T-helper 1 cell treated with Interleukin-12 subunit alpha and Interleukin-12 subunit beta and Interleukin-4 antibody, amounts not matched to agents 30 μg/mL and 1 μg/mL, for 36 hours (primary cell): ENCODE data around the gene PHPT1.
"Not testable (repeated sequence)": the region's sequence is repeated elsewhere in the genome, so short reads cannot be mapped to it uniquely, and the experiment has no call there.

Experiments used
- H3K27ac Mint-ChIP-seq: one replicate; pipeline ENCODE4 v1.8.0; 2021; ENCODE audit warnings: mild to moderate bottlenecking, mixed read lengths
- H3K27me3 Mint-ChIP-seq: one replicate; pipeline ENCODE4 v1.8.0; 2021; ENCODE audit warnings: low read depth, mixed read lengths
- H3K36me3 Mint-ChIP-seq: one replicate; pipeline ENCODE4 v1.8.0; 2021; ENCODE audit warnings: low read depth, mixed read lengths
- H3K4me1 Mint-ChIP-seq: one replicate; pipeline ENCODE4 v1.8.0; 2021; ENCODE audit warnings: low read depth, mixed read lengths
- H3K4me3 Mint-ChIP-seq: one replicate; pipeline ENCODE4 v1.8.0; 2021; ENCODE audit warnings: mild to moderate bottlenecking, moderate library complexity, mixed read lengths
- H3K9me3 Mint-ChIP-seq: one replicate; pipeline ENCODE4 v1.8.0; 2021; ENCODE audit warnings: mixed read lengths

The PHPT1 gene

GRCh38 chr9:136839229-136840139 is 9.7 kb upstream of the PHPT1 start:
- Mint-ChIP-seq H3K27ac (no peak overlapping the region), H3K27me3 (no peaks in the 10 kb centered on the region), H3K4me3 (peak overlapping the region; percentile 31), H3K36me3 (peaks cover 3% of the 10 kb centered on the region), H3K9me3 (no peaks in the 10 kb centered on the region), H3K4me1 (peaks cover 5% of the 10 kb centered on the region)

GRCh38 chr9:136840140-136840876 is 8.9 kb upstream of the PHPT1 start:
- Mint-ChIP-seq H3K4me1 (peaks cover 5% of the 10 kb centered on the region), H3K27me3 (peaks cover 2% of the 10 kb centered on the region), H3K27ac (peak overlapping the region; percentile 71), H3K9me3 (no peaks in the 10 kb centered on the region), H3K4me3 (peak overlapping the region; percentile 31), H3K36me3 (peaks cover 3% of the 10 kb centered on the region)

- H3K9me3 Mint-ChIP-seq: no peaks in the 10 kb centered on the region
- H3K4me3 Mint-ChIP-seq: no peak overlapping the region
Observed at GRCh38 chr9:136840877-136841645, 8.1 kb upstream of the PHPT1 start.

GRCh38 chr9:136841646-136842379 is 7.4 kb upstream of the PHPT1 start:
- not testable (repeated sequence) for H3K9me3 Mint-ChIP-seq, H3K36me3 Mint-ChIP-seq, H3K27me3 Mint-ChIP-seq, H3K4me1 Mint-ChIP-seq
- Mint-ChIP-seq H3K27ac (peak overlapping the region; percentile 78), H3K4me3 (peak overlapping the region; percentile 80)

More at GRCh38 chr9:136840877-136841645, 8.1 kb upstream of the PHPT1 start:
- Mint-ChIP-seq H3K36me3 (peaks cover 3% of the 10 kb centered on the region), H3K4me1 (peaks cover 5% of the 10 kb centered on the region), H3K27ac (no peak overlapping the region), H3K27me3 (peaks cover 3% of the 10 kb centered on the region)

- not testable (repeated sequence) for H3K9me3 Mint-ChIP-seq, H3K27me3 Mint-ChIP-seq, H3K36me3 Mint-ChIP-seq, H3K4me1 Mint-ChIP-seq
- Mint-ChIP-seq H3K27ac (peak within 1 kb of the TSS; percentile 78), H3K4me3 (peak within 1 kb of the TSS; percentile 80)
Observed at GRCh38 chr9:136842380-136842948, 6.7 kb upstream of the PHPT1 start, which contains the start of gene AJM1. Gene AJM1 (plus strand): TSS chr9:136842478. CDS start chr9:136844415, 1,937 bp downstream.

- not testable (repeated sequence) for H3K9me3 Mint-ChIP-seq, H3K36me3 Mint-ChIP-seq
- Mint-ChIP-seq H3K27ac (peak overlapping the region; percentile 50), H3K4me1 (peaks cover 10% of the 10 kb centered on the region), H3K4me3 (peak overlapping the region; percentile 48), H3K27me3 (peaks cover 10% of the 10 kb centered on the region)
Observed at GRCh38 chr9:136843159-136843800, 5.9 kb upstream of the PHPT1 start.

GRCh38 chr9:136843801-136844740 is 5.1 kb upstream of the PHPT1 start:
- not testable (repeated sequence) for H3K36me3 Mint-ChIP-seq, H3K9me3 Mint-ChIP-seq
- Mint-ChIP-seq H3K4me1 (peaks cover 10% of the 10 kb centered on the region), H3K27me3 (peaks cover 10% of the 10 kb centered on the region), H3K4me3 (peak overlapping the region; percentile 48), H3K27ac (peak overlapping the region; percentile 50)

- peaks cover 12% of the 10 kb centered on the region for H3K4me1 Mint-ChIP-seq
Observed at GRCh38 chr9:136844761-136845464, 4.3 kb upstream of the PHPT1 start.

GRCh38 chr9:136845465-136846260 is 3.5 kb upstream of the PHPT1 start:
- H3K27ac Mint-ChIP-seq: peak overlapping the region; percentile 36
- H3K27me3 Mint-ChIP-seq: peaks cover 10% of the 10 kb centered on the region
- H3K4me3 Mint-ChIP-seq: peak overlapping the region; percentile 21
- peaks cover 5% of the 10 kb centered on the region for H3K36me3 Mint-ChIP-seq
- no peaks in the 10 kb centered on the region for H3K9me3 Mint-ChIP-seq
- H3K4me1 Mint-ChIP-seq: peaks cover 9% of the 10 kb centered on the region

More at GRCh38 chr9:136844761-136845464, 4.3 kb upstream of the PHPT1 start:
- peaks cover 7% of the 10 kb centered on the region for H3K36me3 Mint-ChIP-seq
- peak overlapping the region; percentile 21 for H3K4me3 Mint-ChIP-seq
- H3K9me3 Mint-ChIP-seq: no peaks in the 10 kb centered on the region
- H3K27me3 Mint-ChIP-seq: peaks cover 10% of the 10 kb centered on the region
- H3K27ac Mint-ChIP-seq: peak overlapping the region; percentile 36

- Mint-ChIP-seq H3K9me3 (no peaks in the 10 kb centered on the region), H3K27me3 (peaks cover 10% of the 10 kb centered on the region), H3K27ac (peak overlapping the region; percentile 79), H3K4me3 (peak overlapping the region; percentile 44), H3K36me3 (peaks cover 5% of the 10 kb centered on the region), H3K4me1 (peaks cover 9% of the 10 kb centered on the region)
Observed at GRCh38 chr9:136846376-136847087, 2.7 kb upstream of the PHPT1 start.
